HG03571 (cell line): ENCODE data around the gene CORIN.

Source experiments
- ATAC-seq: cut with Tn5 transposase; IDR thresholded peaks from one replicate; pipeline ENCODE4 v1.9.1; 2021; ENCODE audit not compliant: unreplicated experiment

The CORIN gene

DNA sequence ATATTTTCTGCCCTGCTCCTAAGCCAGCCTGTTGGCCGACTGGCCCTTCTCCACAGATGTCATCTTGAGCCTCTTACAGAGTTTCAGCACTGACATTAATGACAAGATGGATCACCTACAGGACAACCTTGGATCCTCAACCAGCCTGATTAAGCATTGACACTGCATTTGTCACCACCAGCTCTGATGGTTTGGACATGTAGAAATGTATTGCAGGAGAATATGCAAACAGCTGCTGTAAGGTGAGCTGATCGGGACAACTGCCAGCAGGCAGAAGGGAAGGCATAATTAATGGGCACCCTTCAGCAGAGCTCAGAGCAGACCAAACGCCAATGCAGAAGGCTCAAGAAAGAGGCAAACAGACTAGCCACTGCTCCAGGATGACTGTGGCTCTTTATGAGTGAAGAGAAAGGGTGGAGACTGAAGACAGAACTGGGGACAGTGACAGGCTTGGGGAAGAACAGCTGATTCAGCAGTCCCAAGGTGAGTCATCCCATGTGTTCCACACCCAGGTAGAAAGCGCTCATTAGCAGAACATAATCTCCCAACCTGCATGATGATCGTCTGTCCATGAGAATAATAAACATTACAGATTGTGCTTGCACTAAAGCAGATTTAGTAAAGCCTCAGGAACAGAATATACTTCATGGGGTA, 6.7 kb downstream of the CORIN start:
- no peak for ATAC-seq

- no peak for ATAC-seq
These were observed 7.4 kb downstream of the CORIN start for GRCh38 chr4:47830265-47831025.

- no peak for ATAC-seq
These were observed 8.4 kb downstream of the CORIN start for GRCh38 chr4:47829438-47829837.

DNA sequence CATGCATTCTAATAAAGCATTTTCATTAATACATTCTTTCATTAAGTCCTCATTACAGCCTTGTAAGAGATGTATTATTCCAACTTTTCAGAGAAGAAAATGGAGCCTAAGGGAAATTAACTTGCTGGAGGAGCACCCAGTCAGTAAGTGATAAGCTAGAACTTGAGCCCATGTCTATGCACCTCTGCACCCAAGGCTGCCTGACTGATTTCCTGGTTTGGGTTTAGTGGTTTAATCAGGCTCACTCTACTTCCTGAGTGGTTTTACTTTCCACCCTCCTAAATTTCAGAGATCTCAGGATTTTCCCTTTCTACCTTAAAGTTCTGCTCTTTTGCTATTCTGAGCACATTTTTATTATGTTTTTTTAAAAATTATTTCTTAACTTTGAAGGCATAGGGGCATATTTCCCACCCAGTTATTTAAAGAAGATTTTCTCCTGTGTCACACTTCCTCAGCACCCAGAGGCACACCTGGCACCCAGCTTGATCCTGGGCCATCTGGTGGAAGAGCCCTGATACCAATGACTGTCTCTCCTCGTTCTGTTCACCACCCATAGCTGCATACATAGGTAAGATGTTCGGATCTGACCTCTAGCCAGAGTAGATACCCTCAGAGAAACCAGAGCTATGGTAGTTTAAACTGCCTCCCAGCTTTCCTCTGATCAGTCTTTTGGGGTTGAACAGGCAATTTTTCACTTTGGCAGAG, 10.4 kb downstream of the CORIN start:
- no peak for ATAC-seq

DNA sequence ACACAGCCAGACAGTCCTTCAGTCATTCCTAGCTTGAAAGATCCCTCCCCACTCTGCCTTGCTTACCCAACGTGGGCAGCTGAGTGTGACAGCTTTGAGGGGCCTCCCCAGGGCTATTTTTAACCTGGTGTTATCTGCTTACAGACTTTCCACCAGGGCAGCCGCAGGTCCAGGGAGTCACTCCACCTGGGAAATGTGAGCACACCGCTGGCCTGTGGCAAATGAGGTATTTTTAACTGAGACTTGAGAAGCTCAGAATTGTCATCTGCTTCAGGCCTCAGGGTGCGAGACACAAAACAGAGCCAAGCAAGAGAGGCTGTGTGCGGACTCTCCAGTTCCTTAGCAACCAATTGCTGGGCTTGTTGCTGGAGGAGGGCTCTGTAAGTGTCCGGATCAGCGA, 13.0 kb downstream of the CORIN start:
- ATAC-seq: no peak

DNA sequence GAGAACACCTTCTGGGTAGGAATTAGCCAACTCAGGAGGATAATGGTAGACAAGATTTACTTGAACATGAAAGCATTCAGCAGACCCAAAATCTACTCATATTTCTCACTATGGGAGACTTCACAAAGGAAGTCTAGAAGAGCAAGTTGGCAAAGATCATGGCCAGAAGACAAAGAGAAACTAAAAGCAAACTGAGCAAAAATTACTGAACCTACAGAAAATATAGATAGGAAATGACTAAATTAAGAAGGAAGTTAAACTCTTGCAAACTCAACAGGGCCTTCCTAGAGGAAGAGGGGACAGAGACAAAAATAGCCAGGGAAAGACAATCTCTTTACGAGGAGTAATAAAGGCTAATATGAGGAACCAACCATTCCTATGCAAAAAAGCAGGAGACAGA, 18.7 kb downstream of the CORIN start:
- ATAC-seq: no peak

GRCh38 chr4:47817275-47817674, 20.6 kb downstream of the CORIN start:
- ATAC-seq: no peak

- ATAC-seq: no peak
These were observed 21.1 kb downstream of the CORIN start for GRCh38 chr4:47816748-47817147.

- ATAC-seq: no peak
These were observed 23.1 kb downstream of the CORIN start for GRCh38 chr4:47814618-47815295.

GRCh38 chr4:47809654-47810203, 28.1 kb downstream of the CORIN start:
- ATAC-seq: no peak

GRCh38 chr4:47804598-47804997, 33.3 kb downstream of the CORIN start:
- ATAC-seq: no peak

DNA sequence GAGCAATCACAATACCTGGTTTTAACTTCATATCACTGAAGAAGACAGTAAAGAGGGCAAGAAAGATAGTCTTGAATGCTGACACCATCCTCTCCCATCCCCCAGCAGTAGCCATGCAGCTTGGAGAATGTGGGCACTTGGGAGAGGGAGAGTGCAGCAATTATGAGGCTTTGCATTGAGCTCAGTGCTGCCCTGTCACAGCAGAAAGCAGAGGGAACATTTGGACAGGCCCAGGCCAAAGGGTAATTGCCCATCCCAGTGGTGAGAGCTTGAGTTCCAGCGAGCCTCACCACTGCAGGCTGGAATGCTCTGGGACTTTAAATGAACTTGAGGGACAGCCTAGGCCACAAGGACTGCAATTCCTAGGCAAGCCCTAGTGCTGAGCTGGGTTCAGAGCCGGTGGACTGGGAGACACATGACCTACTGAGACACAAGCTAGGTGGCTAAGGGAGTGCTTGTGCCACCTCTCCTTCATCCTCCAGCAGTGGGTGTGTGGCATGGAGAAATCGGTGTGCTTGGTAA, 36.3 kb downstream of the CORIN start:
- ATAC-seq: no peak

GRCh38 chr4:47798165-47798564, 39.7 kb downstream of the CORIN start:
- ATAC-seq: no peak

- ATAC-seq: no peak
These were observed 45.9 kb downstream of the CORIN start for GRCh38 chr4:47791965-47792364.

- no peak for ATAC-seq
These were observed 47.8 kb downstream of the CORIN start for GRCh38 chr4:47790105-47790504.

GRCh38 chr4:47788126-47788525, 49.7 kb downstream of the CORIN start:
- ATAC-seq: no peak

GRCh38 chr4:47786958-47787370, 50.9 kb downstream of the CORIN start:
- peak; percentile 85 for ATAC-seq

GRCh38 chr4:47785153-47785552, 52.7 kb downstream of the CORIN start:
- no peak for ATAC-seq

DNA sequence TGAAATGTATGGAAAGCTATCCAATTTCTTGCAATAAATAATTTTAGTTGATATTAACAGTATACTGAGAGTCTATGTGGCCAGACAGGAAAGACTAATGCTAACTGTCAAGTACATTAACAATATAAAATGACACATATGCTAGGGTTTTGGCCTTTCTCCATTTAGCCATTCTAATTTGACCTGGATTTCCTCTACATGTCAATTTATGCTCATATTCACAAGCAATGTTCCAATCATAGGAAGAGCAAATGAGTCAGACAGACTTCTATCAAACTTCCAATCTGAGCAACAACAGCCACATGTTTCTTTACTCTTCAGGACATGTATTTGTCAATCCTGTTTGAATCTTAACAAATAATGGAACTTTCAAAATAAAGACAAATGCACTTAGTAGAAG, 53.6 kb downstream of the CORIN start:
- ATAC-seq: no peak

DNA sequence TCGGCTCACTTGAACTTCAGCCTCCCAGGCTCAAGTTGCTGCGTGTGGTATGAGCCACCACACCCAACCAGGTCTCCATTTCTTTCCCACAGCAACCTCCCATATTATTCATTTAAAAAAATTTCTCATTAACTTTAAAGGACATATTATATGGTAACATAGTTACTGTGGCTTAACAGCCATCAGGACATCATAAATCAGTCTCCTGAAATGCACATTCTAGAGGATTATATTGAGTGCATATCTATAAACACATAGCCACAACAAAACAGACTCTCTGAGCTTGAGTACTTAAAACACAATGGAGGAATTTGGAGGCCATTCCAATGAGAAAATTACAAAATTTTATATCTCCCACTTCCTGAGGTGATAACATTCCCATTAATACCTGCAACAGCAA, 61.5 kb downstream of the CORIN start:
- ATAC-seq: no peak

GRCh38 chr4:47774079-47774478, 63.8 kb downstream of the CORIN start:
- ATAC-seq: no peak
